Loucy (cell line): ENCODE results near the gene FAM193A.

Experiments used
- H2AFZ ChIP-seq: fragments of 200-600 bp; sonication (generic); 2 replicates; pipeline ENCODE4 v1.6.0; 2016; ENCODE audit warnings: antibody characterized with exemption, mild to moderate bottlenecking, low read length, moderate library complexity
- H3F3A ChIP-seq: fragments of 200-600 bp; 2 replicates; pipeline ENCODE4 v1.6.0; 2016; ENCODE audit warnings: antibody characterized with exemption, low read depth, mild to moderate bottlenecking
- H3K27me3 ChIP-seq: fragments of 200-600 bp; sonication (generic); 2 replicates; pipeline ENCODE4 v1.6.1; 2014; ENCODE audit warnings: low read length, mild to moderate bottlenecking; ENCODE audit not compliant: insufficient read depth, poor library complexity, severe bottlenecking
- H3K36me3 ChIP-seq: fragments of 200-600 bp; sonication (generic); 2 replicates; pipeline ENCODE4 v1.6.1; 2016; ENCODE audit warnings: low read length; ENCODE audit not compliant: insufficient read depth
- H3K4me1 ChIP-seq: fragments of 200-600 bp; sonication (generic); 2 replicates; pipeline ENCODE4 v1.5.1; 2014; ENCODE audit warnings: low read length, mild to moderate bottlenecking; ENCODE audit not compliant: insufficient read depth, poor library complexity, severe bottlenecking
- H3K4me2 ChIP-seq: fragments of 200-600 bp; sonication (generic); 2 replicates; pipeline ENCODE4 v1.6.0; 2014; ENCODE audit warnings: antibody characterized with exemption, low read length, low read depth, mild to moderate bottlenecking; ENCODE audit not compliant: poor library complexity, severe bottlenecking
- H3K4me3 ChIP-seq: fragments of 200-600 bp; sonication (generic); 2 replicates; pipeline ENCODE4 v1.5.1; 2014; ENCODE audit warnings: low read length, mild to moderate bottlenecking, mixed read lengths; ENCODE audit not compliant: poor library complexity, severe bottlenecking
- H3K79me2 ChIP-seq: fragments of 200-600 bp; sonication (generic); 2 replicates; pipeline ENCODE4 v1.6.1; 2014; ENCODE audit warnings: low read length; ENCODE audit not compliant: insufficient read depth
- H3K9ac ChIP-seq: fragments of 200-600 bp; sonication (generic); 2 replicates; pipeline ENCODE4 v1.6.0; 2014; ENCODE audit warnings: mild to moderate bottlenecking, low read depth, low read length, moderate library complexity; ENCODE audit not compliant: poor library complexity, severe bottlenecking
- H3K9me2 ChIP-seq: fragments of 200-600 bp; sonication (generic); replicated peaks from 2 replicates; pipeline ENCODE4 v1.6.1; 2016; ENCODE audit warnings: low read depth, low read length, mixed read lengths
- H3K9me3 ChIP-seq: fragments of 200-600 bp; sonication (generic); 2 replicates; pipeline ENCODE4 v1.6.1; 2014; ENCODE audit warnings: mild to moderate bottlenecking, antibody characterized with exemption, low read length, low read depth; ENCODE audit not compliant: insufficient read depth
- H4K20me1 ChIP-seq: fragments of 200-600 bp; sonication (generic); 2 replicates; pipeline ENCODE4 v1.6.0; 2014; ENCODE audit warnings: antibody characterized with exemption, low read length, mild to moderate bottlenecking; ENCODE audit not compliant: insufficient read depth, poor library complexity, severe bottlenecking
- EZH2phosphoT487 ChIP-seq: fragments of 200-600 bp; IDR thresholded peaks from 2 replicates; pipeline ENCODE4 v1.6.1; 2018; ENCODE audit warnings: antibody characterized with exemption, mild to moderate bottlenecking, moderate library complexity, borderline replicate concordance
- TF ChIP-seq, protein P1 (sequence below): fragments of 200-600 bp; sonication (generic); conservative IDR thresholded peaks from 2 replicates; pipeline ENCODE4 v1.5.1; 2014; ENCODE audit warnings: mild to moderate bottlenecking, antibody characterized with exemption, low read length

FAM193A gene

DNA sequence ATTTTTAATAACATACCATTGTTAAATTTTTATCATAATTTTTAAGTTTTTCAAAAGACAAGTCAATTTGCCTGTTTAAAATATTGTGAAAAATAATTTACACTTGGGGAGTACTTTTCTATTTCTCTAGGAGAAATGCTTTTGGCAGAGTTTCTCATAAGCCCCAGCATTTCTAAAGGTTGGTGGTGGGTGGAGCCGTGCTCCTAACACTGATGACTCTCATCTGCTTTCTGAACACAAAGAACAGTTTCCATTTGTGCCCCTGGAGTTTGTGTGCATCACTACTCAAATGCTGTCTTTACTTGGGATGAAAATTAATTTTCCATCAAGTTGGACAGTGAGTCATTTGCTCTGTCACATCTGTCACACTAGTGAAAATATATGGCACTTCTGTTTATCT is 162.1 kb downstream of the FAM193A start:
- H3K4me3 ChIP-seq, result no peak overlapping the region
- no peaks in the 10 kb centered on the region for H3K79me2 ChIP-seq
- no peaks in the 10 kb centered on the region for H3F3A ChIP-seq
- no peaks in the 10 kb centered on the region for H3K4me1 ChIP-seq
- no peaks in the 10 kb centered on the region for H3K9me2 ChIP-seq
- no peaks in the 10 kb centered on the region for H3K9me3 ChIP-seq
- H3K36me3 ChIP-seq, result peaks cover 97% of the 10 kb centered on the region
- no peak overlapping the region for H3K4me2 ChIP-seq
- H3K27me3 ChIP-seq, result no peaks in the 10 kb centered on the region
- H2AFZ ChIP-seq, result no peak overlapping the region
- no peak overlapping the region for H3K9ac ChIP-seq
- TF ChIP-seq, protein P1, sequence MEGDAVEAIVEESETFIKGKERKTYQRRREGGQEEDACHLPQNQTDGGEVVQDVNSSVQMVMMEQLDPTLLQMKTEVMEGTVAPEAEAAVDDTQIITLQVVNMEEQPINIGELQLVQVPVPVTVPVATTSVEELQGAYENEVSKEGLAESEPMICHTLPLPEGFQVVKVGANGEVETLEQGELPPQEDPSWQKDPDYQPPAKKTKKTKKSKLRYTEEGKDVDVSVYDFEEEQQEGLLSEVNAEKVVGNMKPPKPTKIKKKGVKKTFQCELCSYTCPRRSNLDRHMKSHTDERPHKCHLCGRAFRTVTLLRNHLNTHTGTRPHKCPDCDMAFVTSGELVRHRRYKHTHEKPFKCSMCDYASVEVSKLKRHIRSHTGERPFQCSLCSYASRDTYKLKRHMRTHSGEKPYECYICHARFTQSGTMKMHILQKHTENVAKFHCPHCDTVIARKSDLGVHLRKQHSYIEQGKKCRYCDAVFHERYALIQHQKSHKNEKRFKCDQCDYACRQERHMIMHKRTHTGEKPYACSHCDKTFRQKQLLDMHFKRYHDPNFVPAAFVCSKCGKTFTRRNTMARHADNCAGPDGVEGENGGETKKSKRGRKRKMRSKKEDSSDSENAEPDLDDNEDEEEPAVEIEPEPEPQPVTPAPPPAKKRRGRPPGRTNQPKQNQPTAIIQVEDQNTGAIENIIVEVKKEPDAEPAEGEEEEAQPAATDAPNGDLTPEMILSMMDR, result no peak
- TF ChIP-seq EZH2phosphoT487, result no peak
- H4K20me1 ChIP-seq, result no peaks in the 10 kb centered on the region

DNA sequence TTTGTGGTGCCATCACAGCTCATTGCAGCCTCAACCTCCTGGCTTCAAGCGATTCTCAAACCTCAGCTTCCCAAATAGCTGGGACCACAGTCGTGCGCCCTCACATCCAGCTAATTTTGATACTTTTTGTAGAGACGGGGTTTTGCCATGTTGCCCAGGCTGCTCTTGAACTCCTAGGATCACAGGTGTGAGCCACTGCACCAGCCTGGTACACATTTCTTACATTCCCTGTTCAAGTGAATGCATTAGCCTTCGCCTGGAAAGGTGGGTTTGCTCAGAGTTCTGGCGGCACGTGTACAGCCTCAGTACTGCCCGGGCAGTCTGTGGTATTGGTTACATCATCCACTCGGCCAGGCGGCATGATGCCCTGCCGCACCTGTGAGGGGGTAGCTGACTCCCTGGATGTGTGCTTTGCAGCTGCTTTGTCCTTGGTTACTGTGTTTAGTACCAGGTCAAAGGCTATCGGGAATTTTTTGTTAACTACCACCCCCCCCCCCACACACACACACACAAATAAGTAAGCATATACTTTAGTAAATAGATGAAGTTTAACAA is 162.6 kb downstream of the FAM193A start:
- H3K4me3 ChIP-seq, result no peak overlapping the region
- H3K36me3 ChIP-seq, result peaks cover 96% of the 10 kb centered on the region
- no peak overlapping the region for H3K4me2 ChIP-seq
- H2AFZ ChIP-seq, result no peak overlapping the region
- H3K4me1 ChIP-seq, result no peaks in the 10 kb centered on the region
- H3F3A ChIP-seq, result no peaks in the 10 kb centered on the region
- no peak for TF ChIP-seq EZH2phosphoT487
- TF ChIP-seq, protein P1, result no peak
- no peak overlapping the region for H3K9ac ChIP-seq
- H4K20me1 ChIP-seq, result no peaks in the 10 kb centered on the region
- no peaks in the 10 kb centered on the region for H3K27me3 ChIP-seq
- H3K9me3 ChIP-seq, result no peaks in the 10 kb centered on the region
- H3K79me2 ChIP-seq, result no peaks in the 10 kb centered on the region
- H3K9me2 ChIP-seq, result no peaks in the 10 kb centered on the region

DNA sequence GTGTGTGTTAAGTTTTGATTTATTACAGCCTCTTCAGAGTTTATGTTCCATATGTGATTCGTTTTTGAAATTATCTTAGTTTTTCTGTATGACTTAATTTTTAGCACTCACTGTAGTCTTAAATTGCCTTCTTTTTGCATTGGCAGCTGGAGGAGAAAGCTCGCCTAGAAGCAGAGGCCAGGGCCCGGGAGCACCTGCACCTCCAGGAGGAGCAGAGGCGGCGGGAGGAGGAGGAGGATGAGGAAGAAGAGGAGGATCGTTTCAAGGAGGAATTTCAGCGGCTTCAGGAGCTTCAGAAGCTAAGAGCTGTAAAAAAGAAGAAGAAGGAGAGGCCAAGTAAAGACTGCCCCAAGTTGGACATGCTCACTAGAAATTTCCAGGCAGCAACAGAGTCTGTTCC is 163.1 kb downstream of the FAM193A start:
- no peak overlapping the region for H3K4me3 ChIP-seq
- H3K36me3 ChIP-seq, result peaks cover 92% of the 10 kb centered on the region

More for the DNA sequence above, 163.1 kb downstream of the FAM193A start:
- no peak overlapping the region for H3K9ac ChIP-seq
- no peak for TF ChIP-seq EZH2phosphoT487
- TF ChIP-seq, protein P1, result no peak
- H2AFZ ChIP-seq, result no peak overlapping the region
- H3K27me3 ChIP-seq, result no peaks in the 10 kb centered on the region
- H3K9me3 ChIP-seq, result no peaks in the 10 kb centered on the region
- H3K4me1 ChIP-seq, result no peaks in the 10 kb centered on the region
- no peaks in the 10 kb centered on the region for H3K79me2 ChIP-seq
- H4K20me1 ChIP-seq, result no peaks in the 10 kb centered on the region
- no peaks in the 10 kb centered on the region for H3K9me2 ChIP-seq
- no peak overlapping the region for H3K4me2 ChIP-seq
- no peaks in the 10 kb centered on the region for H3F3A ChIP-seq
